Measurements from ENCODE around the gene KCNH3.
"Not testable (repeated sequence)": the region's sequence is repeated elsewhere in the genome, so short reads cannot be mapped to it uniquely, and the experiment has no call there.

Gene KCNH3

GRCh38 chr12:49531745-49532144 lies 7.1 kb upstream of the KCNH3 start:
- no peak for DNase-seq

- DNase-seq: no peak
These were observed 5.5 kb upstream of the KCNH3 start for GRCh38 chr12:49533331-49533730.

- not testable (repeated sequence) for DNase-seq
These were observed 4.7 kb upstream of the KCNH3 start for GRCh38 chr12:49534122-49534521.

GRCh38 chr12:49534731-49535278 lies 4.0 kb upstream of the KCNH3 start:
- DNase-seq: no peak

GRCh38 chr12:49535921-49536525 lies 2.8 kb upstream of the KCNH3 start:
- no peak for DNase-seq

- no peak for DNase-seq
These were observed 2.2 kb upstream of the KCNH3 start for GRCh38 chr12:49536526-49537071.

GRCh38 chr12:49537231-49537751 lies 1.5 kb upstream of the KCNH3 start:
- DNase-seq: no peak

- no peak for DNase-seq
These were observed 899 bp upstream of the KCNH3 start for GRCh38 chr12:49537752-49538509.

GRCh38 chr12:49539406-49540228 lies 787 bp downstream of the KCNH3 start:
- DNase-seq: no peak

- no peak for DNase-seq
These were observed 1.7 kb downstream of the KCNH3 start for GRCh38 chr12:49540229-49541139.

- no peak for DNase-seq
These were observed 2.5 kb downstream of the KCNH3 start for GRCh38 chr12:49541140-49541861.

- no peak for DNase-seq
These were observed 3.2 kb downstream of the KCNH3 start for GRCh38 chr12:49541911-49542505.

GRCh38 chr12:49542592-49543160 lies 3.8 kb downstream of the KCNH3 start:
- no peak for DNase-seq

- DNase-seq: no peak
These were observed 4.5 kb downstream of the KCNH3 start for GRCh38 chr12:49543221-49543913.

- DNase-seq: no peak
These were observed 5.3 kb downstream of the KCNH3 start for GRCh38 chr12:49543914-49544815.

- DNase-seq: no peak
These were observed 7.0 kb downstream of the KCNH3 start for GRCh38 chr12:49545815-49546214.

- DNase-seq: no peak
These were observed 7.7 kb downstream of the KCNH3 start for GRCh38 chr12:49546481-49546880.

GRCh38 chr12:49547090-49547690 lies 8.4 kb downstream of the KCNH3 start:
- no peak for DNase-seq

All from hippocampal formation (tissue), 2 donors.